Fibroblast of mammary gland (primary cell): ENCODE results near the gene CASP4.

ENCODE experiments used
- DNase-seq: peaks from one replicate; pipeline ENCODE4 v3.0.0-alpha.2; 2010; ENCODE audit warnings: low read depth
- H3K4me3 ChIP-seq: 2 replicates; pipeline ENCODE4 v1.5.1; 2011; ENCODE audit warnings: low read depth, mild to moderate bottlenecking, low read length, moderate library complexity; ENCODE audit not compliant: control insufficient read depth
- TF ChIP-seq, protein P1 (sequence below): conservative IDR thresholded peaks from 2 replicates; pipeline ENCODE4 v1.5.1; 2011; ENCODE audit warnings: low read depth, low read length, inconsistent platforms; ENCODE audit not compliant: control insufficient read depth, insufficient read depth

Gene CASP4

DNA sequence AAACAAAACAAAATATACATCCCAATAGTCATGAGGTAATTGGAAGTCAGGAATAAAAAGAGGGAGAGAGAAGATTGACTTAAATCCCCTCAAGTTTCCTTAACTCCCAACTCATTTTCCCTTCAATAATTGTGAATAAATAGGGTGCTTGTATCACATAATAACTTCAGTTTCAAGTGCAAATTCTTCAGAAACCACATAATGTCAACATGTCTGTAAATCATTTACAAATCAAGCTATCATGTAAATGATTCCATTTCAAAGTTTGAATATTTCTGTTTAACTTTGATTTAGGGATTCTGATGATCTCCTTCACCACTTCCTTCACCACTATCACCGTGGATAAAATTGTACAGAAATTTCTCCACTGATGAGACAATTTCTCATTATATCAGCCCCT is 31.3 kb upstream of the CASP4 start:
- H3K4me3 ChIP-seq, result no peak overlapping the region
- TF ChIP-seq, protein P1, sequence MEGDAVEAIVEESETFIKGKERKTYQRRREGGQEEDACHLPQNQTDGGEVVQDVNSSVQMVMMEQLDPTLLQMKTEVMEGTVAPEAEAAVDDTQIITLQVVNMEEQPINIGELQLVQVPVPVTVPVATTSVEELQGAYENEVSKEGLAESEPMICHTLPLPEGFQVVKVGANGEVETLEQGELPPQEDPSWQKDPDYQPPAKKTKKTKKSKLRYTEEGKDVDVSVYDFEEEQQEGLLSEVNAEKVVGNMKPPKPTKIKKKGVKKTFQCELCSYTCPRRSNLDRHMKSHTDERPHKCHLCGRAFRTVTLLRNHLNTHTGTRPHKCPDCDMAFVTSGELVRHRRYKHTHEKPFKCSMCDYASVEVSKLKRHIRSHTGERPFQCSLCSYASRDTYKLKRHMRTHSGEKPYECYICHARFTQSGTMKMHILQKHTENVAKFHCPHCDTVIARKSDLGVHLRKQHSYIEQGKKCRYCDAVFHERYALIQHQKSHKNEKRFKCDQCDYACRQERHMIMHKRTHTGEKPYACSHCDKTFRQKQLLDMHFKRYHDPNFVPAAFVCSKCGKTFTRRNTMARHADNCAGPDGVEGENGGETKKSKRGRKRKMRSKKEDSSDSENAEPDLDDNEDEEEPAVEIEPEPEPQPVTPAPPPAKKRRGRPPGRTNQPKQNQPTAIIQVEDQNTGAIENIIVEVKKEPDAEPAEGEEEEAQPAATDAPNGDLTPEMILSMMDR, result no peak
- no peak for DNase-seq

DNA sequence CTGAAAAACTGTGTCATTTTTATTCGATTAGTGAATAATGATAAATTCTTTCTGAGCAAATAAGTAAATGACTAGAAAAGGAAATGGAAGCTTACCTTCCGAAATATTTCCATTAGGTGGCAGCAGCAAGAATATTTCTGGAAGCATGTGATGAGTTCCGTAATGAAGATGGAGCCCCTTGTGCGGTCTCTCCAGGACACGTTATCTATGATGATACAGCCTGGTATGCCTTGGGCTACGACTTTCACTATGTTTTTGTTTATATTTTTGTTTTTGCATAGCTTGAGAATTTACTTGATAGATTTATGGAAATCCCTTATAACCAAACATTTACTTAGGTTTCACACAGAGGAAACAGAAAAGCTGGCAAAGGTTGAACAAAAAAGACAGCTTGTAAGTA is 28.9 kb upstream of the CASP4 start:
- peak; percentile 5 for DNase-seq
- H3K4me3 ChIP-seq, result no peak overlapping the region
- TF ChIP-seq, protein P1, result no peak

DNA sequence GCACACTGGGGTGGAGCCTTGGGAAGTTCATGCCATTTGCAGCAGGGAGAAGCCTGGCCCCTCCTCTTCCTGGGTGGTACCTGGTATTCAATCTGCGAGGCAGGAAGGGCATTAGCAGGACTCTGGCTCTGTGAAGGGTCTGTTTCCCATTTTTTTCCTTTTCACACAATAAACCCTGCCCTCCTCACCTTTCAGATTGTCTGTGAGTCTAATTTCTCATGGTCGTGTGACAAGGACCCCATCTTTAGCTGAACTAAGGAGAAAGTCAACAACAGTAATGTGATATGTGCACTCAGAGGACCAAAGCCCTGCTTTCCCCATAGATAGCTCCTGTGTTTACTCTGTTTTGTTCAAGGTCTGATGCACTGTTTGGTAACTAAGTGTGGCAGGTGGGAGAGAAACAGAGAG is 26.6 kb upstream of the CASP4 start:
- no peak overlapping the region for H3K4me3 ChIP-seq
- TF ChIP-seq, protein P1, result no peak
- DNase-seq, result no peak

DNA sequence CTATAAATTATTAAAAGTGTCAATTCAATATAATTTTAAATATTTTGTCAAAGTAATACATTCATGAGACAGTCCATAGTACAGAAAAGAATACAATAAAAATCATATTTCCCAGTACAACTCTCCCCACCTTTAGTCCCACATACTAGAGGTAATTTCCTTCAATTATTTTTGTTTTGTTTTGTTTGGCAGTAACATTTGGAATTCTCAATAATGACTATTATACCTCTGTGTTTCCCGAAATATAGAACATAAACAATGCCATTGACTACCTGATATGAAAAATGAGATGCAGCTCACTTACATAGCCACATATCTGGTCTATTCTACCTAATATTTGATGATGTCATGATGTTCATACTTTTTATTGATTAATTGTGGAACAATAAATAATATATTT is 24.4 kb upstream of the CASP4 start:
- DNase-seq, result no peak
- TF ChIP-seq, protein P1, result no peak
- H3K4me3 ChIP-seq, result no peak overlapping the region

DNA sequence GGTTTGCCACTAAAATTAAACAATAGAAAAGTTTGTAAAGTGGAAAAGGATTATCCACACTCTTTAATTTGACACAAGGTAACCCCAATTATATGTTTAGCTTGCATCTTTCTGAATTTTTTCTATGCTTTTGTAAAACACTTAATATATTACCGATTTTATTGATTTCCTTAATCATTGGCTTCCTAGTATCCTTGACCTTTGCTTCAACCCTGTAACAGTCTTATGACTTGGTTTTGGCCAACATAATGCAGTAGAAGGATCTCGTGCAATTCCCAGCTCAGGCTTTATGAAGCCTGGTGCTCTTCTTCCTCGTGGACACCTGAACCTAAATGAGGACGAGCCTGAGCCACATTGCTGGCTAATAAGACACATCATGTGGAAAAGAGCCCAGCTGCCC is 23.6 kb upstream of the CASP4 start:
- no peak overlapping the region for H3K4me3 ChIP-seq
- TF ChIP-seq, protein P1, result no peak
- DNase-seq, result no peak

DNA sequence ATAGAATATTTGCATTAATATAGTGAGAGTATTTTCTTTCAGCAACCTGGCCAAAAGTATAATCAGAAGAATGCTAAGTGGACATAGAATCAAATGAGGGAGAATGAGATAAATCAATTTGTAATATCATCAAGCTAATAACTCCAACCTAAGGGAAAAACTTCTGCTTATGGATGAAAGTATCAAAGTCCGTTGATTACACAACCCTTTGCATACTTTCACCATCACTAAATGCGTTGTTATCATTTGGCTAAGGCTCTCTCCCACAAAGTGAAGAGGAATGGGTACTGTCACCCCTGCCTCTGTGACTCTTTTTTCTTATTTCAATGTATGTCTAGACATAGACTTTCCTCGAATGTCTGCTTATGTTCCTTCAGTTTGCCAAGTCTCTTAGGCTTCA is 16.4 kb upstream of the CASP4 start:
- DNase-seq, result no peak
- TF ChIP-seq, protein P1, result no peak
- no peak overlapping the region for H3K4me3 ChIP-seq

DNA sequence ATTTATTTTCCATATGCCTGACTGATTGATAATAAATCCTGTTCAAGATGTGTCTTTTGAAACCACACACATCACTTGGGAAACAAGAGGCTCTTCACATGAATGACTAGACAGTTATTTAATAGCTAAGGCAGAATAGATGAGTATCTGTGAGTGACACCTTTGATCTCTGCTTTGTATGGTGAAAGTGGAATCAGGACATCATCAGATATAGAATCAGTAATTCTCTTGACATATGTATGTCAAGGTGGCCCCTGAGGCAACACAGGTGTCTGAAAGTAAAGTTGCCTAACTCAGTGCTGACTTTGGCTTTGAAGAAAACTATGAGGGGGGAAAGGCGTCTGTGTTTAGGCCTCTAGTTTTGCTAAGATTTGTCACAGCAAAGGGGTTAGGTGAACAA is 11.5 kb upstream of the CASP4 start:
- no peak for DNase-seq
- no peak overlapping the region for H3K4me3 ChIP-seq
- TF ChIP-seq, protein P1, result no peak
